GM23338 (cell line): ENCODE measurements around the gene IDH3A. TPM values are rescaled to one million over a fixed set of nuclear protein-coding genes. Genes with fewer than 3 reads are reported as not detected.

Experiments used
- ATAC-seq: fragments of 200-7000 bp; cut with Tn5 transposase; 3 replicates; pipeline ENCODE4 v1.9.1; 2020
- DNase-seq: peaks from one replicate; pipeline ENCODE4 v3.0.0-alpha.2; 2015; ENCODE audit warnings: low spot score
- H2AFZ ChIP-seq: fragments of 200-600 bp; sonication (generic); 2 replicates; pipeline ENCODE4 v1.8.0; 2016; ENCODE audit warnings: antibody characterized with exemption, mild to moderate bottlenecking, moderate library complexity
- H3F3A ChIP-seq: fragments of 200-600 bp; sonication (generic); replicated peaks from 2 replicates; pipeline ENCODE4 v1.8.0; 2017; ENCODE audit warnings: antibody characterized with exemption, mixed run types, low read depth
- H3K27ac ChIP-seq: fragments of 200-600 bp; sonication (generic); 2 replicates; pipeline ENCODE4 v1.6.1; 2016; ENCODE audit warnings: low read depth
- H3K27me3 ChIP-seq: fragments of 200-600 bp; sonication (generic); 2 replicates; pipeline ENCODE4 v1.8.0; 2016; ENCODE audit warnings: mild to moderate bottlenecking, mixed run types, moderate library complexity; ENCODE audit not compliant: insufficient read depth
- H3K36me3 ChIP-seq: fragments of 200-600 bp; sonication (generic); 2 replicates; pipeline ENCODE4 v1.8.0; 2016; ENCODE audit warnings: mild to moderate bottlenecking; ENCODE audit not compliant: insufficient read depth
- H3K4me1 ChIP-seq: fragments of 200-600 bp; sonication (generic); 2 replicates; pipeline ENCODE4 v1.8.0; 2016; ENCODE audit warnings: mild to moderate bottlenecking, moderate library complexity; ENCODE audit not compliant: insufficient read depth
- H3K4me2 ChIP-seq: fragments of 200-600 bp; sonication (generic); 2 replicates; pipeline ENCODE4 v1.7.1; 2017; ENCODE audit warnings: mixed run types
- H3K4me3 ChIP-seq: fragments of 200-600 bp; sonication (generic); 2 replicates; pipeline ENCODE4 v1.6.1; 2016; ENCODE audit warnings: mixed run types
- H3K79me2 ChIP-seq: fragments of 200-600 bp; sonication (generic); replicated peaks from 2 replicates; pipeline ENCODE4 v1.8.0; 2017; ENCODE audit warnings: mild to moderate bottlenecking; ENCODE audit not compliant: insufficient read depth
- H3K9me2 ChIP-seq: fragments of 200-600 bp; sonication (generic); 2 replicates; pipeline ENCODE4 v1.8.0; 2017; ENCODE audit not compliant: insufficient read depth
- H4K20me1 ChIP-seq: fragments of 200-600 bp; sonication (generic); replicated peaks from 2 replicates; pipeline ENCODE4 v1.8.0; 2017; ENCODE audit warnings: mild to moderate bottlenecking; ENCODE audit not compliant: insufficient read depth
- H3K27ac Mint-ChIP-seq: 2 replicates; pipeline ENCODE4 v1.8.0; 2020; ENCODE audit warnings: inconsistent platforms, mild to moderate bottlenecking, moderate library complexity, mixed read lengths
- H3K27me3 Mint-ChIP-seq: 3 replicates; pipeline ENCODE4 v1.8.0; 2022; ENCODE audit warnings: low read depth, mild to moderate bottlenecking, moderate library complexity, mixed read lengths, inconsistent platforms; ENCODE audit not compliant: insufficient read depth, poor library complexity
- H3K36me3 Mint-ChIP-seq: 3 replicates; pipeline ENCODE4 v1.8.0; 2021; ENCODE audit warnings: low read depth, mild to moderate bottlenecking, inconsistent platforms, moderate library complexity, mixed read lengths
- H3K4me1 Mint-ChIP-seq: 3 replicates; pipeline ENCODE4 v1.8.0; 2020; ENCODE audit warnings: mild to moderate bottlenecking, inconsistent platforms, mixed read lengths
- H3K4me3 Mint-ChIP-seq: 3 replicates; pipeline ENCODE4 v1.8.0; 2021; ENCODE audit warnings: moderate library complexity, mild to moderate bottlenecking, inconsistent platforms, mixed read lengths
- H3K9me3 Mint-ChIP-seq: 3 replicates; pipeline ENCODE4 v1.8.0; 2020; ENCODE audit warnings: moderate library complexity, mild to moderate bottlenecking, inconsistent platforms, mixed read lengths
- CREB1 ChIP-seq: fragments of 250-450 bp; sonication (Bioruptor Pico); IDR thresholded peaks from 2 replicates; pipeline ENCODE4 v1.5.0; 2020; ENCODE audit warnings: low read depth, mild to moderate bottlenecking, moderate library complexity
- ETS1 ChIP-seq: IDR thresholded peaks from 2 replicates; pipeline ENCODE4 v1.6.1; 2016; ENCODE audit warnings: antibody characterized with exemption
- EZH2 ChIP-seq: fragments of 200-600 bp; sonication (generic); IDR thresholded peaks from one replicate; pipeline ENCODE4 v1.8.0; 2017; ENCODE audit warnings: antibody characterized with exemption, mild to moderate bottlenecking, low read depth; ENCODE audit not compliant: unreplicated experiment
- JUNB ChIP-seq: IDR thresholded peaks from one replicate; pipeline ENCODE4 v1.6.1; 2016; ENCODE audit warnings: antibody characterized with exemption; ENCODE audit not compliant: unreplicated experiment
- POLR2AphosphoS5 ChIP-seq: IDR thresholded peaks from 2 replicates; pipeline ENCODE4 v1.6.1; 2016; ENCODE audit warnings: antibody characterized with exemption, low read depth
- REST ChIP-seq: IDR thresholded peaks from one replicate; pipeline ENCODE4 v1.6.1; 2018; ENCODE audit warnings: antibody characterized with exemption; ENCODE audit not compliant: unreplicated experiment
- STAT1 ChIP-seq: IDR thresholded peaks from one replicate; pipeline ENCODE4 v1.6.1; 2016; ENCODE audit warnings: antibody characterized with exemption; ENCODE audit not compliant: unreplicated experiment
- ZNF114 ChIP-seq: fragments of 250-450 bp; sonication (Bioruptor Pico); IDR thresholded peaks from 2 replicates; pipeline ENCODE4 v1.5.0; 2020; ENCODE audit warnings: mild to moderate bottlenecking, moderate library complexity
- polyA plus RNA-seq: library from polyadenylated mRNA; unstranded; fragments of >200 nt; fragmentation: Nextera tagmentation; extraction: Ambion mirVana; gene quantifications from 2 replicates; pipeline ENCODE4 v1.2.1, GENCODE V29; 2016
- total RNA-seq: library from RNA; depleted of rRNA; stranded (reverse); fragments of >200 nt; shearing (Covaris generic); gene quantifications from 2 replicates; pipeline ENCODE4 v1.2.3, GENCODE V29; 2014
- TF ChIP-seq, protein P1 (sequence below): fragments of 250-450 bp; sonication (Bioruptor Pico); IDR thresholded peaks from 2 replicates; pipeline ENCODE4 v1.5.0; 2020; ENCODE audit warnings: mild to moderate bottlenecking, moderate library complexity
- TF ChIP-seq, protein P2 (sequence below), 2 experiments: fragments of 200-600 bp in 1 of 2; sonication (generic) in 1 of 2; conservative IDR thresholded peaks; 2 replicates each; pipeline versions ENCODE4 v1.5.1 to v1.6.1; 2016 to 2017; ENCODE audit warnings: antibody characterized with exemption in 2 of 2, low read depth in 2 of 2, mild to moderate bottlenecking in 2 of 2, moderate library complexity in 1 of 2

The IDH3A gene
- total and polyA plus RNA-seq, 2 experiments from 2014 or later, result 24.1 to 41.6 TPM

GRCh38 chr15:78104566-78105475 lies 44.3 kb upstream of the IDH3A start (continued):
- TF ChIP-seq, protein P1, sequence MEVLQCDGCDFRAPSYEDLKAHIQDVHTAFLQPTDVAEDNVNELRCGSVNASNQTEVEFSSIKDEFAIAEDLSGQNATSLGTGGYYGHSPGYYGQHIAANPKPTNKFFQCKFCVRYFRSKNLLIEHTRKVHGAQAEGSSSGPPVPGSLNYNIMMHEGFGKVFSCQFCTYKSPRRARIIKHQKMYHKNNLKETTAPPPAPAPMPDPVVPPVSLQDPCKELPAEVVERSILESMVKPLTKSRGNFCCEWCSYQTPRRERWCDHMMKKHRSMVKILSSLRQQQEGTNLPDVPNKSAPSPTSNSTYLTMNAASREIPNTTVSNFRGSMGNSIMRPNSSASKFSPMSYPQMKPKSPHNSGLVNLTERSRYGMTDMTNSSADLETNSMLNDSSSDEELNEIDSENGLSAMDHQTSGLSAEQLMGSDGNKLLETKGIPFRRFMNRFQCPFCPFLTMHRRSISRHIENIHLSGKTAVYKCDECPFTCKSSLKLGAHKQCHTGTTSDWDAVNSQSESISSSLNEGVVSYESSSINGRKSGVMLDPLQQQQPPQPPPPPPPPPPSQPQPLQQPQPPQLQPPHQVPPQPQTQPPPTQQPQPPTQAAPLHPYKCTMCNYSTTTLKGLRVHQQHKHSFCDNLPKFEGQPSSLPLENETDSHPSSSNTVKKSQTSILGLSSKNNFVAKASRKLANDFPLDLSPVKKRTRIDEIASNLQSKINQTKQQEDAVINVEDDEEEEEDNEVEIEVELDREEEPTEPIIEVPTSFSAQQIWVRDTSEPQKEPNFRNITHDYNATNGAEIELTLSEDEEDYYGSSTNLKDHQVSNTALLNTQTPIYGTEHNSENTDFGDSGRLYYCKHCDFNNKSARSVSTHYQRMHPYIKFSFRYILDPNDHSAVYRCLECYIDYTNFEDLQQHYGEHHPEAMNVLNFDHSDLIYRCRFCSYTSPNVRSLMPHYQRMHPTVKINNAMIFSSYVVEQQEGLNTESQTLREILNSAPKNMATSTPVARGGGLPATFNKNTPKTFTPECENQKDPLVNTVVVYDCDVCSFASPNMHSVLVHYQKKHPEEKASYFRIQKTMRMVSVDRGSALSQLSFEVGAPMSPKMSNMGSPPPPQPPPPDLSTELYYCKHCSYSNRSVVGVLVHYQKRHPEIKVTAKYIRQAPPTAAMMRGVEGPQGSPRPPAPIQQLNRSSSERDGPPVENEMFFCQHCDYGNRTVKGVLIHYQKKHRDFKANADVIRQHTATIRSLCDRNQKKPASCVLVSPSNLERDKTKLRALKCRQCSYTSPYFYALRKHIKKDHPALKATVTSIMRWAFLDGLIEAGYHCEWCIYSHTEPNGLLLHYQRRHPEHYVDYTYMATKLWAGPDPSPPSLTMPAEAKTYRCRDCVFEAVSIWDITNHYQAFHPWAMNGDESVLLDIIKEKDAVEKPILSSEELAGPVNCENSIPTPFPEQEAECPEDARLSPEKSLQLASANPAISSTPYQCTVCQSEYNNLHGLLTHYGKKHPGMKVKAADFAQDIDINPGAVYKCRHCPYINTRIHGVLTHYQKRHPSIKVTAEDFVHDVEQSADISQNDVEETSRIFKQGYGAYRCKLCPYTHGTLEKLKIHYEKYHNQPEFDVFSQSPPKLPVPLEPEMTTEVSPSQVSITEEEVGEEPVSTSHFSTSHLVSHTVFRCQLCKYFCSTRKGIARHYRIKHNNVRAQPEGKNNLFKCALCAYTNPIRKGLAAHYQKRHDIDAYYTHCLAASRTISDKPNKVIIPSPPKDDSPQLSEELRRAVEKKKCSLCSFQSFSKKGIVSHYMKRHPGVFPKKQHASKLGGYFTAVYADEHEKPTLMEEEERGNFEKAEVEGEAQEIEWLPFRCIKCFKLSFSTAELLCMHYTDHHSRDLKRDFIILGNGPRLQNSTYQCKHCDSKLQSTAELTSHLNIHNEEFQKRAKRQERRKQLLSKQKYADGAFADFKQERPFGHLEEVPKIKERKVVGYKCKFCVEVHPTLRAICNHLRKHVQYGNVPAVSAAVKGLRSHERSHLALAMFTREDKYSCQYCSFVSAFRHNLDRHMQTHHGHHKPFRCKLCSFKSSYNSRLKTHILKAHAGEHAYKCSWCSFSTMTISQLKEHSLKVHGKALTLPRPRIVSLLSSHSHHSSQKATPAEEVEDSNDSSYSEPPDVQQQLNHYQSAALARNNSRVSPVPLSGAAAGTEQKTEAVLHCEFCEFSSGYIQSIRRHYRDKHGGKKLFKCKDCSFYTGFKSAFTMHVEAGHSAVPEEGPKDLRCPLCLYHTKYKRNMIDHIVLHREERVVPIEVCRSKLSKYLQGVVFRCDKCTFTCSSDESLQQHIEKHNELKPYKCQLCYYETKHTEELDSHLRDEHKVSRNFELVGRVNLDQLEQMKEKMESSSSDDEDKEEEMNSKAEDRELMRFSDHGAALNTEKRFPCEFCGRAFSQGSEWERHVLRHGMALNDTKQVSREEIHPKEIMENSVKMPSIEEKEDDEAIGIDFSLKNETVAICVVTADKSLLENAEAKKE (CRISPR knock-in tag), result no peak

DNA sequence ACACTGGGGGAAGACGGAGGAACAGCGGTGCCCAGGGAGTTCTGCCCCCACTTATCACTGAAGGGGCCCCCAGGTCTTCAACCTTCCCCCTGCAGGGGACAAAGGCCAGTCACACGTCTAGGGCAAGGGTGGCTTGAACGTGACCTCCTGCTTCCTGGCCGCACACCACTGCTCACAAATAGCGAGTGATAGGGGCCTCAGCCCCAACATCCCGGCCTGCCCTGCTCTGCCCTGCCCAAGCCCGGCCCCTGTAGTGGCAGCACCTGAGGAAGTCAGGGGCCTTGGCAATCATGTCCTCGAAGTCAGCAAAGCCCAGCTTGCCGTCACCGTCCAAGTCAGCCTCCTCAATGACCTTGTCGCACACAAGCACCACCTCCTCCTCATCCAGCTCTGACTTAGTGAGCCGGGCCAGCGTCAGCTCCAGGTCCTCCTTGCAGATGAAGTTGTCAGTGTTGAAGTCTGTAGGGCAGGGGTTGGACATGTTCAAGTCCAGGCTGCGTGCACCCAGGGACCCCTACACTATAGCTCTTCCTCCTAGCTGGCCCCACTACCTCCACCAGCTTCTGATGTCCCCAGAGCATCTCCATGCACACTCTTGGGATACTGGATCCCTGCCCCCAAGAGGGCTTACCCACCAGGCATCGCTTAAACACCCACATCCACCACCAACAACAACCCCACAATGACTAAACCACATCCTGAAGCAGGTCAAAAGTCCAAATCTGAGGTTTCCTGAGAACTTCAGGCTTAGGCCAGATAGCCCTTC lies 43.5 kb upstream of the IDH3A start:
- Mint-ChIP-seq H3K9me3 (no peaks in the 10 kb centered on the region; the same call in 2 of the 3 replicates), H3K4me3 (no peak overlapping the region), H3K27me3 (peaks cover 11% of the 10 kb centered on the region), H3K27ac (no peak overlapping the region), H3K4me1 (peaks cover 5% of the 10 kb centered on the region), H3K36me3 (peaks cover 10% of the 10 kb centered on the region; the same call in 2 of the 3 replicates)
- no peak for DNase-seq
- Histone ChIP-seq H3K27ac (no peak overlapping the region), H3K9me2 (no peaks in the 10 kb centered on the region), H2AFZ (no peak overlapping the region), H3K4me3 (no peak overlapping the region), H3K27me3 (no peaks in the 10 kb centered on the region), H3K4me1 (no peaks in the 10 kb centered on the region), H3F3A (no peaks in the 10 kb centered on the region), H3K79me2 (no peaks in the 10 kb centered on the region), H3K36me3 (no peaks in the 10 kb centered on the region), H4K20me1 (no peaks in the 10 kb centered on the region), H3K4me2 (no peak overlapping the region)
- ATAC-seq, result no peak
- TF ChIP-seq ETS1, result no peak
- no peak for TF ChIP-seq EZH2
- TF ChIP-seq ZNF114 (CRISPR knock-in tag), result no peak
- TF ChIP-seq CREB1 (CRISPR knock-in tag), result no peak
- TF ChIP-seq STAT1, result no peak
- TF ChIP-seq JUNB, result no peak
- TF ChIP-seq, protein P2, sequence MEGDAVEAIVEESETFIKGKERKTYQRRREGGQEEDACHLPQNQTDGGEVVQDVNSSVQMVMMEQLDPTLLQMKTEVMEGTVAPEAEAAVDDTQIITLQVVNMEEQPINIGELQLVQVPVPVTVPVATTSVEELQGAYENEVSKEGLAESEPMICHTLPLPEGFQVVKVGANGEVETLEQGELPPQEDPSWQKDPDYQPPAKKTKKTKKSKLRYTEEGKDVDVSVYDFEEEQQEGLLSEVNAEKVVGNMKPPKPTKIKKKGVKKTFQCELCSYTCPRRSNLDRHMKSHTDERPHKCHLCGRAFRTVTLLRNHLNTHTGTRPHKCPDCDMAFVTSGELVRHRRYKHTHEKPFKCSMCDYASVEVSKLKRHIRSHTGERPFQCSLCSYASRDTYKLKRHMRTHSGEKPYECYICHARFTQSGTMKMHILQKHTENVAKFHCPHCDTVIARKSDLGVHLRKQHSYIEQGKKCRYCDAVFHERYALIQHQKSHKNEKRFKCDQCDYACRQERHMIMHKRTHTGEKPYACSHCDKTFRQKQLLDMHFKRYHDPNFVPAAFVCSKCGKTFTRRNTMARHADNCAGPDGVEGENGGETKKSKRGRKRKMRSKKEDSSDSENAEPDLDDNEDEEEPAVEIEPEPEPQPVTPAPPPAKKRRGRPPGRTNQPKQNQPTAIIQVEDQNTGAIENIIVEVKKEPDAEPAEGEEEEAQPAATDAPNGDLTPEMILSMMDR (conservative IDR thresholded peaks at IDR 0.05; ENCODE audit: low read depth in 2 of 2), result no peak
- TF ChIP-seq REST, result no peak
- no peak for TF ChIP-seq POLR2AphosphoS5
